Measurements from ENCODE around the gene ZGPAT.
A peak's percentile ranks its signal among the peaks of the same experiment; 100 is the strongest.

- TF ChIP-seq ZNF143 (CRISPR knock-in tag; IDR thresholded peaks at IDR 0.05): no peak
- no peak for TF ChIP-seq ZNF563 (CRISPR knock-in tag; IDR thresholded peaks at IDR 0.05)
- TF ChIP-seq ZBTB2 (CRISPR knock-in tag; IDR thresholded peaks at IDR 0.05; ENCODE audit: low read depth): no peak
- TF ChIP-seq ZNF138 (CRISPR knock-in tag; IDR thresholded peaks at IDR 0.05; ENCODE audit: low read depth): no peak
- peak; percentile 70 for TF ChIP-seq POLR2AphosphoS2 (IDR thresholded peaks at IDR 0.05; ENCODE audit: low read depth, low read length)
- no peak for TF ChIP-seq ZSCAN29 (CRISPR knock-in tag; conservative IDR thresholded peaks at IDR 0.05)
- no peak for TF ChIP-seq ZNF83 (CRISPR knock-in tag; IDR thresholded peaks at IDR 0.05; ENCODE audit: borderline replicate concordance)
- no peak for TF ChIP-seq HNF4A (CRISPR knock-in tag; IDR thresholded peaks at IDR 0.05)
- no peak for TF ChIP-seq NFIB (CRISPR knock-in tag; IDR thresholded peaks at IDR 0.05; ENCODE audit: borderline replicate concordance)
These were observed 13.9 kb upstream of the ZGPAT start for GRCh38 chr20:63693733-63694583.
